Upper lobe of right lung (tissue), 1 donor: Measurements from ENCODE around the gene C1QL1. TPM values are rescaled to one million over a fixed set of nuclear protein-coding genes. Genes with fewer than 3 reads are reported as not detected.

Experiments
- ATAC-seq: fragments of 200-7000 bp; cut with Tn5 transposase; one replicate; pipeline ENCODE4 v1.9.1; 2020; ENCODE audit warnings: mild to moderate bottlenecking, moderate library complexity
- DNase-seq: peaks from one replicate; pipeline ENCODE4 v3.0.0-alpha.2; 2020
- H3K27ac ChIP-seq: fragments of 200-600 bp; one replicate; pipeline ENCODE4 v1.8.0; 2022
- H3K27me3 ChIP-seq: fragments of 200-600 bp; one replicate; pipeline ENCODE4 v1.8.0; 2022; ENCODE audit warnings: mild to moderate bottlenecking
- H3K36me3 ChIP-seq: fragments of 200-600 bp; one replicate; pipeline ENCODE4 v1.8.0; 2022
- H3K4me1 ChIP-seq: fragments of 200-600 bp; one replicate; pipeline ENCODE4 v1.8.0; 2022
- H3K4me3 ChIP-seq: fragments of 200-600 bp; one replicate; pipeline ENCODE4 v1.8.0; 2022; ENCODE audit warnings: mild to moderate bottlenecking
- H3K9me3 ChIP-seq: fragments of 200-600 bp; one replicate; pipeline ENCODE4 v1.8.0; 2022
- CTCF ChIP-seq: fragments of 200-600 bp; IDR thresholded peaks from one replicate; pipeline ENCODE4 v1.8.0; 2022; ENCODE audit warnings: antibody characterized with exemption
- intact Hi-C: fragments of 100-400 bp; cut with DNase I; formaldehyde crosslinking; loops from one replicate; pipeline ENCODE4 v1.11.0; 2022
- total RNA-seq: library from RNA; stranded (reverse); fragmentation: NEBNext Ultra II Directional; extraction: Animal tissue kit (Norgen Biotek cat#: 25700); gene quantifications from one replicate; pipeline ENCODE4 v1.2.1, GENCODE V29; 2021
- donor health status: DM: no; HTN: yes; CAD: no; lungs with severe emphysema.

Gene C1QL1
- total RNA-seq, 1 donor from 2014 or later: 0.52 TPM

- Histone ChIP-seq H3K36me3 (no peaks in the 10 kb centered on the region), H3K27me3 (peaks cover 46% of the 10 kb centered on the region), H3K27ac (no peak overlapping the region), H3K4me3 (no peak overlapping the region), H3K4me1 (no peaks in the 10 kb centered on the region), H3K9me3 (no peaks in the 10 kb centered on the region)
- no peak for ATAC-seq
- no peak for TF ChIP-seq CTCF
- DNase-seq: no peak
- intact Hi-C loops: no loop called here
Measured at GRCh38 chr17:44988044-44988942, 20.2 kb upstream of the C1QL1 start.

- intact Hi-C loops: no loop called here
Measured at GRCh38 chr17:44983563-44983962, 15.5 kb upstream of the C1QL1 start.

GRCh38 chr17:44982113-44982702, 14.1 kb upstream of the C1QL1 start:
- H3K4me1 ChIP-seq: peaks cover 3% of the 10 kb centered on the region

More at GRCh38 chr17:44983563-44983962, 15.5 kb upstream of the C1QL1 start:
- Histone ChIP-seq H3K4me1 (no peaks in the 10 kb centered on the region), H3K27ac (no peak overlapping the region), H3K4me3 (no peak overlapping the region), H3K9me3 (no peaks in the 10 kb centered on the region), H3K27me3 (peaks cover 37% of the 10 kb centered on the region), H3K36me3 (no peaks in the 10 kb centered on the region)
- no peak for DNase-seq
- no peak for TF ChIP-seq CTCF
- no peak for ATAC-seq

GRCh38 chr17:44981221-44981968, 13.3 kb upstream of the C1QL1 start:
- intact Hi-C loops: no loop called here
- no peak overlapping the region for H3K27ac ChIP-seq
- peaks cover 16% of the 10 kb centered on the region for H3K27me3 ChIP-seq
- TF ChIP-seq CTCF: no peak
- DNase-seq: no peak
- H3K9me3 ChIP-seq: no peaks in the 10 kb centered on the region
- no peak for ATAC-seq
- no peaks in the 10 kb centered on the region for H3K36me3 ChIP-seq
- H3K4me3 ChIP-seq: no peak overlapping the region
- H3K4me1 ChIP-seq: peaks cover 3% of the 10 kb centered on the region

More at GRCh38 chr17:44982113-44982702, 14.1 kb upstream of the C1QL1 start:
- Histone ChIP-seq H3K4me3 (no peak overlapping the region), H3K27me3 (peaks cover 24% of the 10 kb centered on the region), H3K27ac (no peak overlapping the region), H3K36me3 (no peaks in the 10 kb centered on the region), H3K9me3 (no peaks in the 10 kb centered on the region)
- DNase-seq (no peak), ATAC-seq (no peak)
- intact Hi-C loops: no loop called here
- TF ChIP-seq CTCF: no peak

GRCh38 chr17:44979426-44979995, 11.4 kb upstream of the C1QL1 start:
- no peaks in the 10 kb centered on the region for H3K36me3 ChIP-seq
- peaks cover 3% of the 10 kb centered on the region for H3K4me1 ChIP-seq
- no peak for ATAC-seq
- H3K9me3 ChIP-seq: no peaks in the 10 kb centered on the region
- H3K4me3 ChIP-seq: no peak overlapping the region
- no peak overlapping the region for H3K27ac ChIP-seq
- no peak for DNase-seq
- intact Hi-C loops: no loop called here
- TF ChIP-seq CTCF: no peak
- peaks cover 4% of the 10 kb centered on the region for H3K27me3 ChIP-seq
